ENCODE measurements around the gene DAW1.

GRCh38 chr2:227823922-227824321 lies 47.5 kb upstream of the DAW1 start:
- no peak for TF ChIP-seq NR2C2 (IDR thresholded peaks at IDR 0.05; ENCODE audit: borderline replicate concordance, control insufficient read depth, insufficient read length, low read depth)
- no peak for TF ChIP-seq EZH2 (IDR thresholded peaks at IDR 0.05; ENCODE audit: borderline replicate concordance, control insufficient read depth, low read depth, low read length)
- TF ChIP-seq CTCF (IDR thresholded peaks at IDR 0.05 in 2 of 3, conservative IDR thresholded peaks at IDR 0.05 in 1 of 3; ENCODE audit: control insufficient read depth in 2 of 3, extremely low read depth in 1 of 3, insufficient read depth in 1 of 3, low read depth in 3 of 3, low read length in 3 of 3), result no peak
- no peak for TF ChIP-seq FOS (IDR thresholded peaks at IDR 0.05; ENCODE audit: borderline replicate concordance, extremely low read depth, insufficient read length)
- TF ChIP-seq ZNF274 (IDR thresholded peaks at IDR 0.05; ENCODE audit: insufficient read depth, insufficient read length), result no peak
- no peak for TF ChIP-seq ZNF384 (IDR thresholded peaks at IDR 0.05; ENCODE audit: borderline replicate concordance, low read depth, low read length)
- no peak for TF ChIP-seq REST (IDR thresholded peaks at IDR 0.05; ENCODE audit: low read depth, low read length)
- TF ChIP-seq SMAD1 (IDR thresholded peaks at IDR 0.05; ENCODE audit: low read depth, partially characterized antibody), result no peak

Data from GM12878 (cell line).